WTC11 (cell line): ENCODE data around the gene S100A2. TPM values are rescaled to one million over a fixed set of nuclear protein-coding genes. Genes with fewer than 3 reads are reported as not detected.

Experiments
- ATF1 ChIP-seq: sonication (generic); formaldehyde crosslinking; IDR thresholded peaks from 2 replicates; pipeline ENCODE4 v1.8.1; 2023; ENCODE audit warnings: mild to moderate bottlenecking, moderate library complexity, missing genetic modification reagents
- EMX1 ChIP-seq: fragments of 250-450 bp; sonication (Bioruptor Pico); IDR thresholded peaks from 2 replicates; pipeline ENCODE4 v1.8.0; 2021; ENCODE audit warnings: mild to moderate bottlenecking
- ESRRA ChIP-seq: sonication (generic); formaldehyde crosslinking; IDR thresholded peaks from 2 replicates; pipeline ENCODE4 v1.8.1; 2022; ENCODE audit warnings: mild to moderate bottlenecking, missing genetic modification reagents, borderline replicate concordance
- ETV6 ChIP-seq: sonication (generic); formaldehyde crosslinking; IDR thresholded peaks from 2 replicates; pipeline ENCODE4 v1.8.1; 2022; ENCODE audit warnings: mild to moderate bottlenecking, missing genetic modification reagents
- FOXP1 ChIP-seq: sonication (generic); formaldehyde crosslinking; IDR thresholded peaks from 2 replicates; pipeline ENCODE4 v1.8.0; 2022; ENCODE audit warnings: missing genetic modification reagents, mild to moderate bottlenecking, moderate library complexity, borderline replicate concordance
- KAT7 ChIP-seq: sonication (generic); formaldehyde crosslinking; IDR thresholded peaks from 2 replicates; pipeline ENCODE4 v1.8.1; 2023; ENCODE audit warnings: missing genetic modification reagents, mild to moderate bottlenecking, borderline replicate concordance
- PRRX2 ChIP-seq: fragments of 250-450 bp; sonication (Bioruptor Pico); IDR thresholded peaks from 2 replicates; pipeline ENCODE4 v1.8.0; 2021; ENCODE audit warnings: mild to moderate bottlenecking
- RELA ChIP-seq: sonication (generic); formaldehyde crosslinking; IDR thresholded peaks from 2 replicates; pipeline ENCODE4 v1.8.1; 2022; ENCODE audit warnings: missing genetic modification reagents, mild to moderate bottlenecking, borderline replicate concordance
- RORB ChIP-seq: fragments of 250-450 bp; sonication (Bioruptor Pico); IDR thresholded peaks from 2 replicates; pipeline ENCODE4 v1.9.0; 2021; ENCODE audit warnings: mild to moderate bottlenecking
- SP1 ChIP-seq: sonication (generic); formaldehyde crosslinking; conservative IDR thresholded peaks from 2 replicates; pipeline ENCODE4 v1.8.1; 2022; ENCODE audit warnings: missing genetic modification reagents
- TEAD1 ChIP-seq: sonication (generic); formaldehyde crosslinking; IDR thresholded peaks from 2 replicates; pipeline ENCODE4 v1.8.0; 2022; ENCODE audit warnings: mild to moderate bottlenecking, missing genetic modification reagents
- ZNF396 ChIP-seq: fragments of 250-450 bp; sonication (Bioruptor Pico); IDR thresholded peaks from 2 replicates; pipeline ENCODE4 v1.8.0; 2021; ENCODE audit warnings: mild to moderate bottlenecking, moderate library complexity, borderline replicate concordance
- ZNF423 ChIP-seq: fragments of 250-450 bp; sonication (Bioruptor Pico); IDR thresholded peaks from 2 replicates; pipeline ENCODE4 v2.1.2; 2022; ENCODE audit warnings: mild to moderate bottlenecking, moderate library complexity
- total RNA-seq: library from RNA; stranded (reverse); gene quantifications from 3 replicates; pipeline ENCODE4 v1.2.3, GENCODE V29; 2021
- TF ChIP-seq, protein P1 (sequence below): sonication (generic); formaldehyde crosslinking; IDR thresholded peaks from 2 replicates; pipeline ENCODE4 v1.8.1; 2022; ENCODE audit warnings: mild to moderate bottlenecking, moderate library complexity, missing genetic modification reagents
- TF ChIP-seq, protein P2 (sequence below): sonication (generic); formaldehyde crosslinking; IDR thresholded peaks from 2 replicates; pipeline ENCODE4 v1.8.1; 2023; ENCODE audit warnings: mild to moderate bottlenecking, missing genetic modification reagents
- TF ChIP-seq, protein P3 (sequence below): sonication (generic); formaldehyde crosslinking; IDR thresholded peaks from 2 replicates; pipeline ENCODE4 v1.8.0; 2022; ENCODE audit warnings: mild to moderate bottlenecking, missing genetic modification reagents
- TF ChIP-seq, protein P4 (sequence below): sonication (generic); formaldehyde crosslinking; conservative IDR thresholded peaks from 2 replicates; pipeline ENCODE4 v1.8.1; 2023; ENCODE audit warnings: mild to moderate bottlenecking, low read depth, missing genetic modification reagents, moderate library complexity
- TF ChIP-seq, protein P5 (sequence below): sonication (generic); formaldehyde crosslinking; IDR thresholded peaks from 2 replicates; pipeline ENCODE4 v1.8.0; 2022; ENCODE audit warnings: mild to moderate bottlenecking, missing genetic modification reagents
- TF ChIP-seq, protein P6 (sequence below): sonication (generic); formaldehyde crosslinking; IDR thresholded peaks from 2 replicates; pipeline ENCODE4 v1.8.1; 2022; ENCODE audit warnings: low read depth, mild to moderate bottlenecking, moderate library complexity, missing genetic modification reagents, borderline replicate concordance
- TF ChIP-seq, protein P7 (sequence below): fragments of 250-450 bp; sonication (Bioruptor Pico); conservative IDR thresholded peaks from 2 replicates; pipeline ENCODE4 v1.9.0; 2021; ENCODE audit warnings: mild to moderate bottlenecking
- TF ChIP-seq, protein P8 (sequence below): fragments of 250-450 bp; sonication (Bioruptor Pico); IDR thresholded peaks from 2 replicates; pipeline ENCODE4 v1.9.0; 2021; ENCODE audit warnings: moderate library complexity, mild to moderate bottlenecking, inconsistent platforms, borderline replicate concordance
- TF ChIP-seq, protein P9 (sequence below): fragments of 250-450 bp; sonication (Bioruptor Pico); IDR thresholded peaks from 2 replicates; pipeline ENCODE4 v1.9.0; 2021; ENCODE audit warnings: mild to moderate bottlenecking

S100A2 gene
- total RNA-seq, 1 experiment from 2014 or later = 0.74 TPM

DNA sequence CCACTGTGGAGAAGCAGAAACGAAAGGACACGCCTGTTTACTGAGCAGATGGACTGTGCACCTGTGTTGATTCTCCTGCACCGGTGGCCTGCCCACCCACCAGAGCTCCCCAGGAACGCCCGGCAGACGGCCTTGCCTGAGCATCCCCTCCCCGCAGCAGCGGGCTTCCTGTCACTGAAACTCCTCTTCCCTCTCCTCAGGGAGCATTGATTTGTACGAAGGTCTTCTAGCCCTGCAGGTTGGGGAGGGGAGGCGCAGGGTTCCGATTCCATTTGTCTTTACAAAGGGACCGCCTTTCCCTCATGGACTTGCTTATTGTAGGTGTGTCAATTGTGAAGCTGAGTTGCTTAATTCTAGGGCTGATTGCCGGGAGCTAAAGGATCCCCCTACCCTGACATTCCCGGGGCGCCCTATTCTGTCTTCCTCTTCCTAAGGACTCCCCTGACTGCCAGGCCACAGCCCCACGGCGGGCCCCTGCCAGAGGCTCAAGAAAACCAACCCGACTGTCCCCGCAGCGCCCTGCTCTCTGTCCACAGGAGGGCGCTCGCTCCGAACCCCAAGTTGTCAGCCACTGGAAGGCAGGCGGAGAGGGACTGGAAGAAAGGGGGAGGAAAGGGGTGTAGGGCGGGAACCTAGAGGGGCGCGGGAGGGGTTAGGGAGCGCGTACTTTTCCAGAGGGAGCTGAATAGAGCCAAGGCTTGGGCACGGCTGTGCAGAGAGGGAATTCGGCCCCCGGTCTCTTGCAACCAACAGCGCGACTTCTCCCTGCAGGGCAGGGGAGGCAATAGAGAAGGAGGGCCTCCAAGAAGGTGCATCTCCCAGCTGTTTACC, 32.7 kb downstream of the S100A2 start (continued):
- TF ChIP-seq, protein P1, sequence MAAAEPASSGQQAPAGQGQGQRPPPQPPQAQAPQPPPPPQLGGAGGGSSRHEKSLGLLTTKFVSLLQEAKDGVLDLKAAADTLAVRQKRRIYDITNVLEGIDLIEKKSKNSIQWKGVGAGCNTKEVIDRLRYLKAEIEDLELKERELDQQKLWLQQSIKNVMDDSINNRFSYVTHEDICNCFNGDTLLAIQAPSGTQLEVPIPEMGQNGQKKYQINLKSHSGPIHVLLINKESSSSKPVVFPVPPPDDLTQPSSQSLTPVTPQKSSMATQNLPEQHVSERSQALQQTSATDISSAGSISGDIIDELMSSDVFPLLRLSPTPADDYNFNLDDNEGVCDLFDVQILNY (CRISPR knock-in tag) = peak; percentile 70
- TF ChIP-seq ATF1 = no peak
- 0 out of 2 replicates have a peak, but pooled peaks have one; percentile 43 for TF ChIP-seq FOXP1 (CRISPR knock-in tag)
- TF ChIP-seq, protein P2, sequence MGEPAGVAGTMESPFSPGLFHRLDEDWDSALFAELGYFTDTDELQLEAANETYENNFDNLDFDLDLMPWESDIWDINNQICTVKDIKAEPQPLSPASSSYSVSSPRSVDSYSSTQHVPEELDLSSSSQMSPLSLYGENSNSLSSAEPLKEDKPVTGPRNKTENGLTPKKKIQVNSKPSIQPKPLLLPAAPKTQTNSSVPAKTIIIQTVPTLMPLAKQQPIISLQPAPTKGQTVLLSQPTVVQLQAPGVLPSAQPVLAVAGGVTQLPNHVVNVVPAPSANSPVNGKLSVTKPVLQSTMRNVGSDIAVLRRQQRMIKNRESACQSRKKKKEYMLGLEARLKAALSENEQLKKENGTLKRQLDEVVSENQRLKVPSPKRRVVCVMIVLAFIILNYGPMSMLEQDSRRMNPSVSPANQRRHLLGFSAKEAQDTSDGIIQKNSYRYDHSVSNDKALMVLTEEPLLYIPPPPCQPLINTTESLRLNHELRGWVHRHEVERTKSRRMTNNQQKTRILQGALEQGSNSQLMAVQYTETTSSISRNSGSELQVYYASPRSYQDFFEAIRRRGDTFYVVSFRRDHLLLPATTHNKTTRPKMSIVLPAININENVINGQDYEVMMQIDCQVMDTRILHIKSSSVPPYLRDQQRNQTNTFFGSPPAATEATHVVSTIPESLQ = no peak
- peak; percentile 15; the same call in 1 of the 2 replicates for TF ChIP-seq TEAD1 (CRISPR knock-in tag)
- TF ChIP-seq, protein P3, sequence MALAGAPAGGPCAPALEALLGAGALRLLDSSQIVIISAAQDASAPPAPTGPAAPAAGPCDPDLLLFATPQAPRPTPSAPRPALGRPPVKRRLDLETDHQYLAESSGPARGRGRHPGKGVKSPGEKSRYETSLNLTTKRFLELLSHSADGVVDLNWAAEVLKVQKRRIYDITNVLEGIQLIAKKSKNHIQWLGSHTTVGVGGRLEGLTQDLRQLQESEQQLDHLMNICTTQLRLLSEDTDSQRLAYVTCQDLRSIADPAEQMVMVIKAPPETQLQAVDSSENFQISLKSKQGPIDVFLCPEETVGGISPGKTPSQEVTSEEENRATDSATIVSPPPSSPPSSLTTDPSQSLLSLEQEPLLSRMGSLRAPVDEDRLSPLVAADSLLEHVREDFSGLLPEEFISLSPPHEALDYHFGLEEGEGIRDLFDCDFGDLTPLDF (CRISPR knock-in tag) = no peak
- no peak for TF ChIP-seq KAT7 (CRISPR knock-in tag)
- TF ChIP-seq, protein P4, sequence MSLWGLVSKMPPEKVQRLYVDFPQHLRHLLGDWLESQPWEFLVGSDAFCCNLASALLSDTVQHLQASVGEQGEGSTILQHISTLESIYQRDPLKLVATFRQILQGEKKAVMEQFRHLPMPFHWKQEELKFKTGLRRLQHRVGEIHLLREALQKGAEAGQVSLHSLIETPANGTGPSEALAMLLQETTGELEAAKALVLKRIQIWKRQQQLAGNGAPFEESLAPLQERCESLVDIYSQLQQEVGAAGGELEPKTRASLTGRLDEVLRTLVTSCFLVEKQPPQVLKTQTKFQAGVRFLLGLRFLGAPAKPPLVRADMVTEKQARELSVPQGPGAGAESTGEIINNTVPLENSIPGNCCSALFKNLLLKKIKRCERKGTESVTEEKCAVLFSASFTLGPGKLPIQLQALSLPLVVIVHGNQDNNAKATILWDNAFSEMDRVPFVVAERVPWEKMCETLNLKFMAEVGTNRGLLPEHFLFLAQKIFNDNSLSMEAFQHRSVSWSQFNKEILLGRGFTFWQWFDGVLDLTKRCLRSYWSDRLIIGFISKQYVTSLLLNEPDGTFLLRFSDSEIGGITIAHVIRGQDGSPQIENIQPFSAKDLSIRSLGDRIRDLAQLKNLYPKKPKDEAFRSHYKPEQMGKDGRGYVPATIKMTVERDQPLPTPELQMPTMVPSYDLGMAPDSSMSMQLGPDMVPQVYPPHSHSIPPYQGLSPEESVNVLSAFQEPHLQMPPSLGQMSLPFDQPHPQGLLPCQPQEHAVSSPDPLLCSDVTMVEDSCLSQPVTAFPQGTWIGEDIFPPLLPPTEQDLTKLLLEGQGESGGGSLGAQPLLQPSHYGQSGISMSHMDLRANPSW (CRISPR knock-in tag) = no peak
- TF ChIP-seq, protein P5, sequence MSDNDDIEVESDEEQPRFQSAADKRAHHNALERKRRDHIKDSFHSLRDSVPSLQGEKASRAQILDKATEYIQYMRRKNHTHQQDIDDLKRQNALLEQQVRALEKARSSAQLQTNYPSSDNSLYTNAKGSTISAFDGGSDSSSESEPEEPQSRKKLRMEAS (CRISPR knock-in tag) = peak; percentile 39
- TF ChIP-seq, protein P6, sequence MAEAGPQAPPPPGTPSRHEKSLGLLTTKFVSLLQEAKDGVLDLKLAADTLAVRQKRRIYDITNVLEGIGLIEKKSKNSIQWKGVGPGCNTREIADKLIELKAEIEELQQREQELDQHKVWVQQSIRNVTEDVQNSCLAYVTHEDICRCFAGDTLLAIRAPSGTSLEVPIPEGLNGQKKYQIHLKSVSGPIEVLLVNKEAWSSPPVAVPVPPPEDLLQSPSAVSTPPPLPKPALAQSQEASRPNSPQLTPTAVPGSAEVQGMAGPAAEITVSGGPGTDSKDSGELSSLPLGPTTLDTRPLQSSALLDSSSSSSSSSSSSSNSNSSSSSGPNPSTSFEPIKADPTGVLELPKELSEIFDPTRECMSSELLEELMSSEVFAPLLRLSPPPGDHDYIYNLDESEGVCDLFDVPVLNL (CRISPR knock-in tag) = no peak
- TF ChIP-seq PRRX2 (CRISPR knock-in tag) = no peak
- TF ChIP-seq SP1 (CRISPR knock-in tag) = peak; percentile 71
- no peak for TF ChIP-seq RORB (CRISPR knock-in tag)
- no peak for TF ChIP-seq ESRRA
- TF ChIP-seq EMX1 (CRISPR knock-in tag) = no peak
- TF ChIP-seq, protein P7, sequence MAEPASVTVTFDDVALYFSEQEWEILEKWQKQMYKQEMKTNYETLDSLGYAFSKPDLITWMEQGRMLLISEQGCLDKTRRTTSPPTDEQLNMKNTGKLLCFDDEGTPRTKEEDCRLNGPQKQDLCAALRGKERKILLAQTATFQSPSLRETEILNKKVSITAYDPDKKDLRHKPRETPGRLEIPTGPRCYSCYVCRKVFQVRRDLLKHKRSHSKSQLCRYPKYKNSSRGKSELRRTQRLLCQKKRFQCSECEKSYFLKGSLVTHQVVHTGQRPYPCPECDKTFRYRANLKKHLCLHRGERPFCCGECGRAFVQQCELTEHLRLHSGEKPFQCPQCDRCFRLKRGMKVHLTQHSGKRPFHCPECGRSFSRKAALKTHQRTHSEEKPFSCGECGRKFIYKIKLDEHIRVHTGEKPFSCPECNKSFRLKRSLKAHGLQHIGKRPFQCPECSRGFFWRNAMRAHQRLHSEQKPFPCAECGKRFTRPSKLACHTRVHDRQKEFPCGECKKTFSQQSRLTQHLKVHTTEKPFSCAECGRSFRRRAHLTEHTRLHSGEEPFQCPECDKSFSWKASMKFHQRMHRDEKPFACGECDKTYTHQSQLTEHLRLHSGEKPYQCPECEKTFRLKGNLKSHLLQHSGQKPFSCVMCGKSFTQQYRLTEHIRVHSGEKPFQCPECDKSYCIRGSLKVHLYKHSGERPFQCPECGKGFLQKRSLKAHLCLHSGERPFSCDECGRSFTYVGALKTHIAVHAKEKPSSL = no peak
- TF ChIP-seq ZNF423 (CRISPR knock-in tag) = no peak
- TF ChIP-seq, protein P8, sequence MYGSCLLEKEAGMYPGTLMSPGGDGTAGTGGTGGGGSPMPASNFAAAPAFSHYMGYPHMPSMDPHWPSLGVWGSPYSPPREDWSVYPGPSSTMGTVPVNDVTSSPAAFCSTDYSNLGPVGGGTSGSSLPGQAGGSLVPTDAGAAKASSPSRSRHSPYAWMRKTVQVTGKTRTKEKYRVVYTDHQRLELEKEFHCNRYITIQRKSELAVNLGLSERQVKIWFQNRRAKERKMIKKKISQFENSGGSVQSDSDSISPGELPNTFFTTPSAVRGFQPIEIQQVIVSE = no peak
- TF ChIP-seq ZNF396 (CRISPR knock-in tag) = no peak
- no peak for TF ChIP-seq RELA (CRISPR knock-in tag)
- TF ChIP-seq, protein P9, sequence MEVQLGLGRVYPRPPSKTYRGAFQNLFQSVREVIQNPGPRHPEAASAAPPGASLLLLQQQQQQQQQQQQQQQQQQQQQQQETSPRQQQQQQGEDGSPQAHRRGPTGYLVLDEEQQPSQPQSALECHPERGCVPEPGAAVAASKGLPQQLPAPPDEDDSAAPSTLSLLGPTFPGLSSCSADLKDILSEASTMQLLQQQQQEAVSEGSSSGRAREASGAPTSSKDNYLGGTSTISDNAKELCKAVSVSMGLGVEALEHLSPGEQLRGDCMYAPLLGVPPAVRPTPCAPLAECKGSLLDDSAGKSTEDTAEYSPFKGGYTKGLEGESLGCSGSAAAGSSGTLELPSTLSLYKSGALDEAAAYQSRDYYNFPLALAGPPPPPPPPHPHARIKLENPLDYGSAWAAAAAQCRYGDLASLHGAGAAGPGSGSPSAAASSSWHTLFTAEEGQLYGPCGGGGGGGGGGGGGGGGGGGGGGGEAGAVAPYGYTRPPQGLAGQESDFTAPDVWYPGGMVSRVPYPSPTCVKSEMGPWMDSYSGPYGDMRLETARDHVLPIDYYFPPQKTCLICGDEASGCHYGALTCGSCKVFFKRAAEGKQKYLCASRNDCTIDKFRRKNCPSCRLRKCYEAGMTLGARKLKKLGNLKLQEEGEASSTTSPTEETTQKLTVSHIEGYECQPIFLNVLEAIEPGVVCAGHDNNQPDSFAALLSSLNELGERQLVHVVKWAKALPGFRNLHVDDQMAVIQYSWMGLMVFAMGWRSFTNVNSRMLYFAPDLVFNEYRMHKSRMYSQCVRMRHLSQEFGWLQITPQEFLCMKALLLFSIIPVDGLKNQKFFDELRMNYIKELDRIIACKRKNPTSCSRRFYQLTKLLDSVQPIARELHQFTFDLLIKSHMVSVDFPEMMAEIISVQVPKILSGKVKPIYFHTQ = no peak
- peak; percentile 69 for TF ChIP-seq ETV6
